CD14-positive monocyte (primary cell): ENCODE measurements around the gene TSPEAR. TPM values are rescaled to one million over a fixed set of nuclear protein-coding genes. Genes with fewer than 3 reads are reported as not detected.

Source experiments
- DNase-seq, 3 donors: peaks; one replicate each; pipeline ENCODE4 v3.0.0-alpha.2; 2011 to 2022
- H2AFZ ChIP-seq: 2 replicates; pipeline ENCODE4 v1.6.0; 2012; ENCODE audit warnings: mild to moderate bottlenecking, low read depth, low read length, inconsistent platforms; ENCODE audit not compliant: insufficient read depth, poor library complexity, severe bottlenecking
- H3K27ac ChIP-seq, 2 donors: 1 replicate in 1 of 2; 2 replicates in 1 of 2; pipeline ENCODE4 v1.5.1; 2012 to 2013; ENCODE audit warnings: low read length in 2 of 2, control low read depth in 1 of 2, inconsistent platforms in 1 of 2, low read depth in 1 of 2, mild to moderate bottlenecking in 1 of 2
- H3K27me3 ChIP-seq, 2 donors: one replicate each; pipeline versions ENCODE4 v1.6.0 to v1.6.1; 2011 to 2013; ENCODE audit warnings: low read length in 2 of 2; ENCODE audit not compliant: control insufficient read depth in 2 of 2, insufficient read depth in 2 of 2
- H3K36me3 ChIP-seq, 2 donors: replicated peaks in 1 of 2; 1 replicate in 1 of 2; 2 replicates in 1 of 2; pipeline versions ENCODE4 v1.5.1 to v1.6.1; 2012 to 2013; ENCODE audit warnings: low read length in 2 of 2, control low read depth in 1 of 2, inconsistent platforms in 1 of 2, mild to moderate bottlenecking in 1 of 2; ENCODE audit not compliant: insufficient read depth in 2 of 2, control insufficient read depth in 1 of 2
- H3K4me1 ChIP-seq, 2 donors: 1 replicate in 1 of 2; 2 replicates in 1 of 2; pipeline versions ENCODE4 v1.5.1 to v1.6.1; 2012 to 2013; ENCODE audit warnings: low read length in 2 of 2, control low read depth in 1 of 2, inconsistent platforms in 1 of 2, mild to moderate bottlenecking in 1 of 2, moderate library complexity in 1 of 2; ENCODE audit not compliant: insufficient read depth in 2 of 2, control insufficient read depth in 1 of 2
- H3K4me2 ChIP-seq: replicated peaks from 2 replicates; pipeline ENCODE3; 2012; ENCODE audit warnings: low read length, moderate library complexity, mild to moderate bottlenecking; ENCODE audit not compliant: poor library complexity, severe bottlenecking; ENCODE audit errors: extremely low read depth
- H3K4me3 ChIP-seq, 3 experiments: fragments of 200-600 bp in 1 of 3; sonication (generic) in 1 of 3; replicated peaks in 1 of 3; 1 replicate in 2 of 3; 2 replicates in 1 of 3; pipeline ENCODE4 v1.5.1; 2011 to 2013; ENCODE audit warnings: low read length in 3 of 3, mild to moderate bottlenecking in 3 of 3, control low read depth in 2 of 3, low read depth in 2 of 3, inconsistent platforms in 1 of 3, moderate library complexity in 1 of 3
- H3K79me2 ChIP-seq: 2 replicates; pipeline ENCODE4 v1.6.0; 2012; ENCODE audit warnings: mild to moderate bottlenecking, control low read depth, inconsistent platforms, low read length, moderate library complexity; ENCODE audit not compliant: insufficient read depth
- H3K9ac ChIP-seq: 2 replicates; pipeline ENCODE4 v1.6.0; 2017; ENCODE audit warnings: low read length, mild to moderate bottlenecking; ENCODE audit not compliant: insufficient read depth, poor library complexity, severe bottlenecking
- H3K9me3 ChIP-seq, 2 donors: replicated peaks in 1 of 2; 1 replicate in 1 of 2; 2 replicates in 1 of 2; pipeline versions ENCODE4 v1.5.1 to v1.6.1; 2012 to 2013; ENCODE audit warnings: low read length in 2 of 2, control low read depth in 1 of 2; ENCODE audit not compliant: control insufficient read depth in 1 of 2, insufficient read depth in 1 of 2
- H4K20me1 ChIP-seq: 2 replicates; pipeline ENCODE4 v1.6.0; 2012; ENCODE audit warnings: mild to moderate bottlenecking, low read length, control low read depth, moderate library complexity; ENCODE audit not compliant: insufficient read depth
- H3K27ac Mint-ChIP-seq, 7 donors: one replicate each; pipeline ENCODE4 v1.8.0; 2020; ENCODE audit warnings: mild to moderate bottlenecking in 7 of 7, mixed read lengths in 7 of 7, moderate library complexity in 6 of 7, inconsistent platforms in 2 of 7
- H3K27me3 Mint-ChIP-seq, 3 donors: one replicate each; pipeline ENCODE4 v1.8.0; 2021 to 2022; ENCODE audit warnings: low read depth in 3 of 3, mild to moderate bottlenecking in 3 of 3, mixed read lengths in 3 of 3, moderate library complexity in 3 of 3, inconsistent platforms in 1 of 3
- H3K36me3 Mint-ChIP-seq, 2 donors: one replicate each; pipeline ENCODE4 v1.8.0; 2020; ENCODE audit warnings: mixed read lengths in 2 of 2, inconsistent platforms in 1 of 2, mild to moderate bottlenecking in 1 of 2
- H3K4me1 Mint-ChIP-seq: one replicate; pipeline ENCODE4 v1.8.0; 2020; ENCODE audit warnings: mild to moderate bottlenecking, mixed read lengths
- H3K4me3 Mint-ChIP-seq, 2 donors: one replicate each; pipeline ENCODE4 v1.8.0; 2020; ENCODE audit warnings: mild to moderate bottlenecking in 2 of 2, mixed read lengths in 2 of 2, moderate library complexity in 1 of 2
- H3K9me3 Mint-ChIP-seq, 7 donors: one replicate each; pipeline ENCODE4 v1.8.0; 2020 to 2022; ENCODE audit warnings: mixed read lengths in 7 of 7, mild to moderate bottlenecking in 6 of 7, moderate library complexity in 6 of 7, inconsistent platforms in 2 of 7
- CTCF ChIP-seq: fragments of 200-600 bp; IDR thresholded peaks from one replicate; pipeline ENCODE4 v1.8.0; 2022; ENCODE audit warnings: antibody characterized with exemption, mild to moderate bottlenecking
- WGBS: methylation state at CpG from one replicate; pipeline ENCODE4 v1.1.5; 2013; ENCODE audit warnings: missing lambda C conversion rate; ENCODE audit not compliant: insufficient coverage; 5-methylcytosine and 5-hydroxymethylcytosine counted together
- intact Hi-C, 2 donors: fragments of 100-400 bp; cut with micrococcal nuclease; formaldehyde crosslinking; loops; one replicate each; pipeline versions ENCODE4 v1.15.0 to v1.15.1; 2023
- polyA plus RNA-seq, 3 donors: library from polyadenylated mRNA; depleted of rRNA in 1 of 3; unstranded in 2 of 3; stranded (reverse) in 1 of 3; fragments of 300-500 nt in 2 of 3; fragments of >200 nt in 1 of 3; fragmentation: Illumina TruSeq in 2 of 3; gene quantifications; 1 replicate in 2 of 3; 2 replicates in 1 of 3; pipeline ENCODE4 v1.2.3, GENCODE V29; 2012 to 2021

Gene TSPEAR
- polyA plus RNA-seq, 3 donors = not detected

DNA sequence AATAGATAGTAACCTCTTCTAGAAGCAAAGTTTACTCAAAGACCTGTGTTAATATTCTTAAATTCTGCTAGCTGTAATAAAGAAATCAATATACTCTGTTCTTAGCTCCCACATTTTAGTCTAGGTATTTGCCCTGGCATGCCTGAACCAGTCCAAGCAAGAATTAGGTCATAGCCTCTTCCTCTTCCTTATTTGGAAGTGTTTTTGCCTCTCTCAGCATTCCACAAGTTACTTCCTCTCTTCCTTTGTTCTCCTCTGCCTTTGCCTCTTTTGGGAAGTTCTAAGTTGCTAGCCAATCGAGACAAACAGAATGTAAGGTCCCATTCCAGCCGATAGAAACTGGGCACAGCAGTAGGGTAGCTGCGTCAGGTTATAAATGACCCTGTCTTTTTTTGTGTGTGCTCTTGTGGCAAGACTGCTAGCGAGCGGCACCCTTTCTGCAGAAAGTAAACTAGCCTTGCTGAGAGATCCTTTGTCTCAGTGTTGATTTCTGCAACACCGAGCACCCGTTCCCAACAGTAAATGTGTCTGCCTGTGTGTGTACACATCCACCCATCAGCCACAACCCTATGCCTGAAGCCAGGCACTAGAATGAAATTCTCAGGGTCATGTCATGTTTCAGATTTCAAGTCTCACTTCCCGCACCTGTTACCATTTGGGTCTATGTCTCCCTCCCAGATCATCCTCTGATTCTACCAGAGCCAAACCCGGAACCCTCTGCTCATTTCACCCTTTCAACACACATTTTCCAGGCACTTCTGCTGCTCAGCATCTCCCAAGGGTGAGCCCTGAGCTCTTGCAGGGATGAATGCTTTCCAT is 218.6 kb downstream of the TSPEAR start:
- Histone ChIP-seq H3K27me3 (no peaks in the 10 kb centered on the region), H3K9ac (no peak overlapping the region), H2AFZ (no peak overlapping the region), H3K36me3 (no peaks in the 10 kb centered on the region), H3K79me2 (no peaks in the 10 kb centered on the region), H3K4me2 (no peak overlapping the region), H3K4me3 (no peak overlapping the region), H3K4me1 (no peaks in the 10 kb centered on the region), H3K9me3 (peaks cover 34 to 45% of the 10 kb centered on the region in 2 donors), H4K20me1 (no peaks in the 10 kb centered on the region), H3K27ac (no peak overlapping the region)
- Mint-ChIP-seq H3K4me3 (no peak overlapping the region), H3K27ac (peak overlapping the region in 2 of 7 donors; percentile 4 to 39), H3K36me3 (no peaks in the 10 kb centered on the region), H3K27me3 (peaks cover 0 to 14% (median 5%) of the 10 kb centered on the region in 3 donors), H3K9me3 (peaks cover 26 to 49% (median 39%) of the 10 kb centered on the region in 7 donors), H3K4me1 (peaks cover 5% of the 10 kb centered on the region)
- TF ChIP-seq CTCF = no peak
- intact Hi-C loops = no loop called here
- 91% methylated on average over 9 of the region's 9 CpGs for WGBS
- no peak for DNase-seq

- peaks cover 2 to 9% (median 3%) of the 10 kb centered on the region in 3 donors for H3K27me3 Mint-ChIP-seq
- H3K36me3 Mint-ChIP-seq = no peaks in the 10 kb centered on the region
- H3K4me3 Mint-ChIP-seq = no peak overlapping the region
- H3K4me1 ChIP-seq = no peaks in the 10 kb centered on the region
- H3K36me3 ChIP-seq = no peaks in the 10 kb centered on the region
- no peak overlapping the region for H3K27ac Mint-ChIP-seq
- H3K79me2 ChIP-seq = no peaks in the 10 kb centered on the region
- no peaks in the 10 kb centered on the region for H3K27me3 ChIP-seq
- WGBS = 86% methylated on average over 3 of the region's 9 CpGs
- no peak overlapping the region for H3K4me3 ChIP-seq
- no peaks in the 10 kb centered on the region for H3K4me1 Mint-ChIP-seq
- intact Hi-C loops = no loop called here
- peaks cover 29 to 50% (median 40%) of the 10 kb centered on the region in 7 donors for H3K9me3 Mint-ChIP-seq
- DNase-seq = no peak
- no peak overlapping the region for H2AFZ ChIP-seq
- H3K9me3 ChIP-seq = peaks cover 35 to 45% of the 10 kb centered on the region in 2 donors
- no peak for TF ChIP-seq CTCF
- no peak overlapping the region for H3K9ac ChIP-seq
- no peak overlapping the region for H3K4me2 ChIP-seq
- H3K27ac ChIP-seq = no peak overlapping the region
- H4K20me1 ChIP-seq = no peaks in the 10 kb centered on the region
Observed at GRCh38 chr21:44490816-44491215, 220.6 kb downstream of the TSPEAR start.
